ENCODE data around the gene TENT5C. TPM values are rescaled to one million over a fixed set of nuclear protein-coding genes. Genes with fewer than 3 reads are reported as not detected.
A peak's percentile ranks its signal among the peaks of the same experiment; 100 is the strongest.

The TENT5C gene
- total RNA-seq, 1 experiment from 2014 or later, result 19.8 TPM

- CTCF ChIA-PET, result interaction anchor here (1.5 kb wide), 1 partner anchor 19 kb away, joined by 4 read pairs; no protein-coding TSS in a partner anchor
- H3K4me1 Mint-ChIP-seq (ENCODE audit: low read depth, unreplicated experiment), result peaks cover 50% of the 10 kb centered on the region
These were observed 6.1 kb downstream of the TENT5C start for GRCh38 chr1:117611894-117612483.

GRCh38 chr1:117612517-117613248 lies 6.8 kb downstream of the TENT5C start:
- ChIA-PET CTCF (interaction anchor here (1.5 kb wide), 1 partner anchor 18 kb away, joined by 4 read pairs; no protein-coding TSS in a partner anchor), POLR2A (no interaction called here)
- H3K27ac Mint-ChIP-seq (ENCODE audit: unreplicated experiment), result peak overlapping the region; percentile 64
- H3K4me3 ChIP-seq (ENCODE audit: low read depth, low read length), result no peak overlapping the region
- H3K4me3 Mint-ChIP-seq (ENCODE audit: unreplicated experiment), result peak overlapping the region; percentile 40
- no peaks in the 10 kb centered on the region for H3K9me3 Mint-ChIP-seq (ENCODE audit: unreplicated experiment)
- no TSS peak for BruUV-seq (replicated peaks)
- peaks cover 61% of the 10 kb centered on the region for H3K36me3 Mint-ChIP-seq (ENCODE audit: insufficient read depth, unreplicated experiment)
- H3K36me3 ChIP-seq (ENCODE audit: control insufficient read depth, insufficient read depth, low read length), result no peaks in the 10 kb centered on the region
- intact Hi-C loops (cut with micrococcal nuclease; ENCODE audit: unreplicated experiment), result loop anchor here (2.0 kb wide), 1 partner anchor 62 kb away; no protein-coding TSS in a partner anchor
- TF ChIP-seq CTCF (IDR thresholded peaks at IDR 0.05; ENCODE audit: insufficient read depth in 1 of 2, low read depth in 1 of 2, low read length in 1 of 2, severe bottlenecking in 1 of 2, unreplicated experiment in 1 of 2), result no peak
- DNase-seq, result peak; percentile 38 to 45
- H3K4me1 ChIP-seq, result peaks cover 28% of the 10 kb centered on the region
- no peaks in the 10 kb centered on the region for H3K27me3 Mint-ChIP-seq (ENCODE audit: insufficient read depth, unreplicated experiment)
- no peaks in the 10 kb centered on the region for H3K27me3 ChIP-seq (replicated peaks; ENCODE audit: control insufficient read depth, insufficient read depth, low read length)
- no peaks in the 10 kb centered on the region for H3K9me3 ChIP-seq
- peaks cover 50% of the 10 kb centered on the region for H3K4me1 Mint-ChIP-seq (ENCODE audit: low read depth, unreplicated experiment)

More at GRCh38 chr1:117611894-117612483, 6.1 kb downstream of the TENT5C start:
- Histone ChIP-seq H3K36me3 (ENCODE audit: control insufficient read depth, insufficient read depth, low read length) (no peaks in the 10 kb centered on the region), H3K27me3 (replicated peaks; ENCODE audit: control insufficient read depth, insufficient read depth, low read length) (no peaks in the 10 kb centered on the region), H3K9me3 (no peaks in the 10 kb centered on the region), H3K4me1 (peaks cover 28% of the 10 kb centered on the region), H3K4me3 (ENCODE audit: low read depth, low read length) (no peak overlapping the region)
- no TSS peak for BruUV-seq (replicated peaks)
- POLR2A ChIA-PET, result interaction anchor here (0.6 kb wide), 1 partner anchor 9 kb away, joined by 10 read pairs; no protein-coding TSS in a partner anchor
- Mint-ChIP-seq H3K27ac (ENCODE audit: unreplicated experiment) (no peak overlapping the region), H3K4me3 (ENCODE audit: unreplicated experiment) (no peak overlapping the region), H3K9me3 (ENCODE audit: unreplicated experiment) (no peaks in the 10 kb centered on the region), H3K36me3 (ENCODE audit: insufficient read depth, unreplicated experiment) (peaks cover 61% of the 10 kb centered on the region), H3K27me3 (ENCODE audit: insufficient read depth, unreplicated experiment) (no peaks in the 10 kb centered on the region)
- intact Hi-C loops (cut with micrococcal nuclease; ENCODE audit: unreplicated experiment), result loop anchor here (2.0 kb wide), 1 partner anchor 63 kb away; no protein-coding TSS in a partner anchor
- no peak for DNase-seq
- TF ChIP-seq CTCF (IDR thresholded peaks at IDR 0.05; ENCODE audit: insufficient read depth in 1 of 2, low read depth in 1 of 2, low read length in 1 of 2, severe bottlenecking in 1 of 2, unreplicated experiment in 1 of 2), result no peak

- Mint-ChIP-seq H3K4me1 (ENCODE audit: low read depth, unreplicated experiment) (peaks cover 54% of the 10 kb centered on the region), H3K36me3 (ENCODE audit: insufficient read depth, unreplicated experiment) (peaks cover 54% of the 10 kb centered on the region), H3K27me3 (ENCODE audit: insufficient read depth, unreplicated experiment) (no peaks in the 10 kb centered on the region), H3K27ac (ENCODE audit: unreplicated experiment) (peak overlapping the region; percentile 64), H3K4me3 (ENCODE audit: unreplicated experiment) (no peak overlapping the region), H3K9me3 (ENCODE audit: unreplicated experiment) (no peaks in the 10 kb centered on the region)
- TF ChIP-seq CTCF (IDR thresholded peaks at IDR 0.05; ENCODE audit: insufficient read depth in 1 of 2, low read depth in 1 of 2, low read length in 1 of 2, severe bottlenecking in 1 of 2, unreplicated experiment in 1 of 2), result no peak
- intact Hi-C loops (cut with micrococcal nuclease; ENCODE audit: unreplicated experiment), result loop anchor here (2.0 kb wide), 1 partner anchor 61 kb away; no protein-coding TSS in a partner anchor
- Histone ChIP-seq H3K9me3 (no peaks in the 10 kb centered on the region), H3K36me3 (ENCODE audit: control insufficient read depth, insufficient read depth, low read length) (no peaks in the 10 kb centered on the region), H3K4me3 (ENCODE audit: low read depth, low read length) (no peak overlapping the region), H3K27me3 (replicated peaks; ENCODE audit: control insufficient read depth, insufficient read depth, low read length) (no peaks in the 10 kb centered on the region), H3K4me1 (peaks cover 28% of the 10 kb centered on the region)
- CTCF ChIA-PET, result interaction anchor here (1.5 kb wide), 1 partner anchor 18 kb away, joined by 4 read pairs; no protein-coding TSS in a partner anchor
- no peak for DNase-seq
- no TSS peak for BruUV-seq (replicated peaks)
- POLR2A ChIA-PET, result no interaction called here
These were observed 7.6 kb downstream of the TENT5C start for GRCh38 chr1:117613249-117613968.

Measured in Caco-2 (cell line).